ENCODE results near the gene CHAC2.
A peak's percentile ranks its signal among the peaks of the same experiment; 100 is the strongest.
"Not testable (repeated sequence)": the region's sequence is repeated elsewhere in the genome, so short reads cannot be mapped to it uniquely, and the experiment has no call there.

Gene CHAC2

DNA sequence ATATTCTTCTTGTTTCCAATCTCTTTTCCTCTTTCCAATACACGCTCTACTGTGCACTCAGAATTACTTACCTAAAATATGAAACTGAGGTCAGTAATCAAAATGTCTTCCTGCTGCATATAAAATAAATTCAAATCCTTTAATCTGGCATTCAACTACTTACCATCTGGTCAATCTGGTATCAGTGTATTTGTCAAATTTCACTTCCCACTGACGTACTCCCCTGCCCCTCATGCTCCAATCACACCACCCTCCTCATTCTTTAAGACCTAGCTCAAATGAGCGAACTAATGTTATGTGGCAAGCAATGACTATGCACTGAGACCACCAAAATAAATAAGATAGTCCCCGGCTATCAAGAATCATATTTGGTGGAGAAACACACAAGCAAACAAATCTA is 12.5 kb downstream of the CHAC2 start:
- no peak for DNase-seq

DNA sequence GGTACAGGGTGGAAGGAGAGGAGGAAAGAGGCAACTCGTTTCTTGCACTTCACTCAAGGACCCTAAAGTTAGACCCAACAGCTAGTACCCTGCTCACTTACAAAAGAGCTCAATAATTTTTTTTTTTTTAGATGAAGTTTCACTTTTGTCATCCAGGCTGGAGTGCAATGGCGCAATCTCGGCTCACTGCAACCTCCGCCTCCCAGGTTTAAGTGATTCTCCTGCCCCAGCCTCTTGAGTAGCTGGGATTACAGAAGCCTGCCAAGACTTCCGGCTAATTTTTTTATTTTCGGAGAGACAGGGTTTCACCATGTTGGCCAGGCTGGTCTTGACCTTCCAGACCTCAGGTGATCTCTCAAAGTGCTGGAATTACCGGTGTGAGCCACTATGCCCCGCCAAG is 15.1 kb downstream of the CHAC2 start:
- DNase-seq = no peak

DNA sequence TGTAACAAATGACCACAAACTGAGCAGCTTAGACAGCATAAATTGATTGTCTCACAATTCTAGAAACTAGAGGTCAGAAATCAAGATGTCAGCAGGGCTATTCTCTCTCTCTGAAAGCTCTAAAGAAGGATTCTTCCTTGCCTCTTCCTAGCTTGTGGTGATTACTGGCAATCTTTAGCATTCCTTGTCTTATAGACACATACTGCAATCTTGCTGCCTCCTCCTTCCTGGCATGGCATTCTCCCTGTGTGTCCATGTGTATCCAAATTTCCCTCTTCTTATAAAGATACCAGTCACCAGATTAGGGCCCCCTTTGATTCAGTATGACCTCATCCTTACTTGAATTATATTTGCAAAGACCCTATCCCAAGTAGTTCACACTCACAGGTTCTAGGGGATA is 16.8 kb downstream of the CHAC2 start:
- no peak for DNase-seq

DNA sequence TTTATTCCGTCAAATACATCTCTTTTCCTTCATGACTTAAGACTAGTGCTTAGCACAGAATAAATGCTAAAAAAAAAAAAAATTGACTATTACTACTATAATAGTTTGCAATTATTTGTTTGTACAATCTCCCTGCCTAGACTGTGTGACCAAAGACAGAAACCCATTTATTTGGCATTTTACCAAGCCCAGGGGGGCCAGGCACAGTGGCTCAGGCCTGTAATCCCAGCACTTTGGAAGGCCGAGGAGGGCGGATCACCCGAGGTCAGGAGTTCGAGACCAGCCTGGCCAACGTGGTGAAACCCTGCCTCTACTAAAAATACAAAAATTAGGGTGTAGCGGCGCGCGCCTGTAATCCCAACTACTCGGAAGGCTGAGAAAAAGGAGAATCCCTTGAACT is 17.8 kb downstream of the CHAC2 start:
- DNase-seq = no peak

DNA sequence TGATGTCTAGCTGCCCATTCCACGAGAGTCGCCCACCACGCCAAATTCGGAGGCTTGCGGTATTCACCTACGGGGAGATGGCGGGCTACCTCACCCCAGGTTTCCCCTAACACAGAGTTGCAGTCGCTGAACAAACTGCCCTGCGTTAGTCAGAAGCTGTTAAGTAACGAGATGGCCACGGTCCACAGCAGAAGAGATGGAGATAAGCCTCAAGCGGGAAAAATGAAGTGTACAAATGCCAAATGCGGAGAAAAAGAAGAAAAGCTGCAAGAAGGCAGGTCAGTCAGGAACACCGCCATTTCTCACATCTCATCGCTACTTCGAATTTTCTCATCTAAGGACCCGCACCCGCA is 18.7 kb downstream of the CHAC2 start:
- peak; percentile 63 for DNase-seq

DNA sequence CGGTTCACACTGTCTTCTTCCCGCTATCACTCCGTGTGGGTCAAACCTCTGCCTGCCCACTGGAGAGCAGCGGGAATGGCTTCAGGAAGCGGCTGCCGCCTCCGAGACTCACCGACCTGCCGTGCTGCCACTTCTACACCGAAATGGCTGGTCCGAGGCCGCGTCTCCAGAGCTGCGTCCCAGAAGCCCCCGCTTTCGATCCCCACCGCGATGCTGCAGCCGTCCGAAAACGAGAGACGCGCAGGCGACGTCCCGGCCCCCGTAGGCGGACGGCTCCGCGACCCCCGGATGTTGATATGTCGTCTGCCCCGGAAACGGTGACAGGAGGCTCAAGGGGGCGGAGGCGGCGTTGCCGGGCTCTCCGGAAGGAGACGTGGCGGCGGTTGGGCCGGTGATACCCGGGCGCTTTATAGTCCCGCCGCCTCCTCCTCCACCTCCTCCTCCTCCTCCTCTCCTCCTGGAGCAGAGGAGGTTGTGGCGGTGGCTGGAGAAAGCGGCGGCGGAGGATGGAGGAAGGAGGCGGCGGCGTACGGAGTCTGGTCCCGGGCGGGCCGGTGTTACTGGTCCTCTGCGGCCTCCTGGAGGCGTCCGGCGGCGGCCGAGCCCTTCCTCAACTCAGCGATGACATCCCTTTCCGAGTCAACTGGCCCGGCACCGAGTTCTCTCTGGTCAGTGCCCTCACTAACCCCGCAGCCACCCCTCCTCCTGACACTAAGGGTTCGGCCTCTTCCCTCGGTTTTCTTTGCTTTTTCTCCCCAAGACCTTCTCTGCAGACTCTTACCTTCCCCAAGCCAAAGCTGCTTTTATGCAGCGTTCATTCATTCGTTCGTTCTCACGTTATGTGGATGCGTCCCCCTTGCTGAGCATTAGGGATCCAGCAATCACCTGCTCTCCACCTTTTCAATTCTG is 19.4 kb downstream of the CHAC2 start, which contains the start of the genes ASB3 and ERLEC1:
TSS of gene ASB3 (minus strand) at position 249 of the 909 bp plus-strand sequence. CDS start 21,381 bp downstream, outside the sequence.
TSS of gene ERLEC1 (plus strand) at position 340 of the 909 bp plus-strand sequence. CDS start at position 507, 167 bp downstream.
- peak; percentile 94 for DNase-seq

DNA sequence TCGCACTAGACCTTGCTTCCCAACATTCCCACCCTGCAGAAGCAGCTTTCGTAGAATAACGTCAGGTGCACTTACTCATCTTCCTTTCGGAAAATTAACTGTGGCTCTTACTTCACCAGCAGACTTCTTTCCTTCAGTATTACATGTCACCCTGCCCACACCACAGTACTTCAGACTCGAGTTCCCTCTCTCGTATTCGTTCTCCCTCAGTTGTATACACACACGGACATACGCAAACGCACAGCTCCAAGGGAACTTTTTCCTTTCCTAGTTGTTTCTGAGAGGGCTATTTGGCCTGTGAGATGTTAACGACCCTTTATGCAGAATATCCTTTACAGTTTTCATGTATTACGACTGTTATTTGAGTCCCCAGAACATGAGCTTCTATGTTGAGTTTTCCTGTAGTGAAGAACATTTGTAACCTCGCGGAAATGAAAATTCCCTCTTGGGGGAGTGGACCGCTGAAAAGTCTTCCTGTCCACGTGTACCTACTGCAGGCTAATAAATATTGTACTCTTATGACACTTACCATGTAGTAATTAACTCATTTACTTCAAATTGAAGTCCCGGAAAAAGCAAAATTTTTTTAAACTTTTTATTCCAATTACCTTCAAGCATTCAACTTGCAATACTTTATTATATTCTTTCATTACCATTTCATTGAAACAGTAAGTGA is 20.1 kb downstream of the CHAC2 start:
- peak; percentile 46 for DNase-seq

DNA sequence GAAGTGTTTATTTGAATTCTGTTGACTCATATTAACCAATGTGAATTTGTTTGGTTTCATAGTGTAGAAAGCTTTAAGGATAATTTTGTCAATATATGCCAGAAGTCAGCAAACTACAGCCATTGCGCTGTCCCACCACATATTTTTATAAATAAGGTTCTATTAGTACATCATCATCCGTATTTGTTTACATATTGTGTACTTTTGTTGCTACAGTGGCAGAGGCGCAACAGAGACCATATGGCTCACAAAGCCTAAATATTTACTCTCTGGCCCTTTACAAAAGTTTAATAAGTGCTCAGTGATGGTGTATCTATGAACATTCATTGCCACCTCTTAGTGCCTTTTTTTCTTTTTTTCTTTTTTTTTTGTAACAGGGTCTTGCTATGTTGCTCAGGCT is 25.7 kb downstream of the CHAC2 start:
- no peak for DNase-seq

DNA sequence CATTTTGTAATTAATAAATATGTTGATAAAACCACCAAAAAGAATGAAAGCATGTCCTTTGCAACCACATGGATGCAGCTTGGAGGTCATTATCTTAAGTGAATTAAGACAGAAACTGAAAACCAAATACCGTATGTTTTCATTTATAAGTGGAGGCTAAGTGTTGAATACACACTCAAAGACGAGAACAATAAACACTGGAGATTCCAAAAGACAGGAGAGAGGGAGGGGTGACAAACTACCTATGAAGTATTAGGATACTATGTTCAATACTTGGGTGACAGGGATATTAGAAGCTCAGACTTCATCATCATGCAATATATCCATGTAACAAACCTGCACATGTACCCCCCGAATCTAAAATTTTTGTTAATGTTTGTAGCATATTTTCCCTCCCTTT is 26.2 kb downstream of the CHAC2 start:
- no peak for DNase-seq

DNA sequence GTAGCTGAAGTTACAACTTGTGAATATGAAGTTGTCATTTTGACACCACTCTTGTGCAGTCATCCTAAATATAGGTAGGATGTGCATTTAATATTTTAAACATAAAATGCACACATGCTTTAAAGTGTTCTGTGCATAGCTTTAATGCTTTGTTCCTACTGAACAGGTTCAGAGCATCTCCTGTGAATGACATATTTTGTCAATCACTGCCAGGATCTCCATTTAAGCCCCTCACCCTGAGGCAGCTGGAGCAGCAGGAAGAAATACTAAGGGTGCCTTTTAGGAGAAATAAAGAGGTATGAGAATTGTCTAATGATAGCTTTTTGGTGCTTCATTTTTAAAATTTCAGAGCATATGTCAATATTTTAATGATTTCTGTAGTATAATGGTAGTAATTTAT is 33.9 kb downstream of the CHAC2 start:
- DNase-seq = no peak

DNA sequence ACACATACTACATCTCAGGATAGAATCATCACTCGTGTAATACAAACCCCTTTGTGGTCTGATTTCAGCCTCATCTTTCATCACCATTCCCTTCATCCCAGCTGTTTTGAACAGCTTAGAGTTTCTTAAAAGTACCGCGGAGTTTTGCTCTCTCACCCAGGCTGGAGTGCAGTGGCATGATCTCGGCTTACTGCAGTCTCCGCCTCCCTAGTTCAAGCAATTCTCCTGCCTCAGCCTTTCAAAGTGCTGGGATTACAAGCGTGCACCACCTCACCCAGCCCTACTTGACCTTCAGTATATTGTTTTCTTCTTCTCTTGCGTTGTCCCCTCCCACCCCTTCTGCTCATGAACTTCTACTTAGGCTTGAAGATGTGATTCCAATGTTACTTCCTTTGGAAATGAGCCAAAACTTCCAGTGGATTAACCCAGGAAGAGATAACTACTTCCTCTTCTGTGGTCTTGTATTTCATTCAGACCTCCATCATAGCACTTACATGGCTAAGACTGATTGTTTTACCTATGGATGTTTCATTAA is 35.1 kb downstream of the CHAC2 start:
- DNase-seq = no peak

DNA sequence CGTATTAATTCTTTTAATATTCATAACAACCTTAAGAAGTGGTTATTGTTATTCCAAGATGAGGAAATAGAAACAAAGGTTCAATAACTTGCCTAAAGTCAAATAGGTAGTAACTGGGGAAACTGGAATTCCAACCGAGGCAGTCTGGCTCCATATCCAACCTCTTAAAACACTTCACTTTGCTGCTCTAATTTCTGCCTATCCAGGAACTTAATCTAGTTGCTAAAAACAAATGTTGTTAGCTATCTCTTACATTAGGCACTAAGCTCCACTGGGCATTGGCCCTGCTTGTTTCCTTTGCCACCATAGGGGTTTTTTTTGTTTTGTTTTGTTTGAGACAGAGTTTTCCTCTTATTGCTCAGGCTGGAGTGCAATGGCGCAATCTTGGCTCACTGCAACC is 44.0 kb downstream of the CHAC2 start:
- no peak for DNase-seq

DNA sequence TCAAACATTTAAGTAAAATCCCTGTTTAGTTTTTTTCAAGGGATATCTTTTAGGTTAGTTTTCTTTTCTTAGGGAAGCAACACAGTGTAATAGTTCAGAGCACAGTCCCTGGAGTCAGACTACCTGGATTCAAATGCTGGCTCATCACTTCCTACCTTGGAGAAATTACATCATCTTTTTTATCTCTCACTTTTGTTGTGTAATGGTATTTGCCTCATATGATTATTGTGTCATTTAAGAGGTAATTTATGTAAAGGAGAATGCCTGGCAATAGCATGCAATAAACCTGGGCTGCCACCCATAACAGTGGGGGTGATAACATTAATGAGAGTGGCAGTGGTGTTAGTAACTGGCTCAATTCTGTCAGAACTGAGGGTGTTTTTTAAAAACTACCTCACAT is 45.5 kb downstream of the CHAC2 start:
- DNase-seq = no peak

DNA sequence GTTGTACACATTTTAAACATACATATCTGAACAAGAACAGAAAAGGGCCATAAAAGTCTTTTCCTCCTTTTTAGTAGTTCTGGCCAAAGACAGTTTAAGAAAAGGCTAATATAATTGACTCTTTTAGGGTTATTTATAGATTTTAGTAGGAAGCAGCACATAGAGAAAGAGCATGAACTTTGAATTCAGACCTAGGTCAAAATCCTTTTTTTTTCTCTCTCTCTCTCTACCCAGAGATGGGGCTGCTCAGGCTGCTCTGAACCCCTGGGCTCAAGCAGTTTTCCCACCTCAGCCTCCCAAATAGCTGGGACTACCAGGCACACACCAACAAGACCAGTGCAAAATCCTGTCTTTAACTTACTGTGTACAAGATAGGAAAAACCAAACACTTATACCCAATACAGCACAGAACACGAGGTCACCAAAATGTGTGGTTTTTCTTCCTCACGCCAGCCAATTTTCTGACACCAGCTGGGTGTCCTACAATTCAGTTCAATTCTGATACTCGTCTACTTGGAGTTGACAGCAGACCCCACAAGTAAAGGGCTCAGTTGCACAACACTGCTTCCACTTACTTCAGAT is 51.3 kb downstream of the CHAC2 start:
- DNase-seq = no peak

DNA sequence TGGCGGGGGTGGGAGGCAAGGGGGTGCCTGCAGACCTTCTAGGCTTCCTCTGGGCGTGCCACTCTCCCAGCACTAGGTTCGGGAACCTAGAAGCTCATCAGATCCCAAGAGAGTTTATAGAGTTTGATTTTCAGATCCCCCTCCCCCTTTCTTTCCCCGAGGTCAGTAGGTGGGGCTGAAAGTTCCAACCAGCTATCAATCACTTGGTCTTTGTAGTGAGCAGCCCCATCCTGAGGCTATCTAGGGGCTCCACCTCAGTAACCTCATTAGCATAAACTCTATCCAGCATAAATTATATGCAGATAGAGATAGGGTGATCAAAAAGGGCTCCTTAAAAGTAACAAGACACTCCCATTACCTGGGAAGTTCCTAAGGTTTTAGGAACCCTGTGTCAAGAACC is 52.0 kb downstream of the CHAC2 start:
- DNase-seq = no peak

DNA sequence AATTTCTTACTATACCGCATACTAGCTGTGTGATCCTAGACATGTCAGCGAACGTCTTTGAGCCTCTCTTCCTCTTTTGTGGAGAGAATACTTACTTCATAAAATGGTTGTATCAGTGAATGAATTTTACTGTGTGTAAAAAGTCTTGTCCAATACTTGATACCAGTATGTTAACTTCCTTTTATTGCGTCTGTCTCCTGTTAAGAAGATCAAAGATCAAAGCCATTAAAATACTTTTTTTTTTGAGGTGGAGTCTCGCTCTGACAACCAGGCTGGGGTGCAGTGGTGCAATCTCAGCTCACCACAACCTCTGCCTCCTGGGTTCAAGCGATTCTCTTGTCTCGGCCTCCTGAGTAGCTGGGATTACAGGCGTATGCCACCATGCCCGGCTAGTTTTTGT is 52.4 kb downstream of the CHAC2 start:
- DNase-seq = no peak

DNA sequence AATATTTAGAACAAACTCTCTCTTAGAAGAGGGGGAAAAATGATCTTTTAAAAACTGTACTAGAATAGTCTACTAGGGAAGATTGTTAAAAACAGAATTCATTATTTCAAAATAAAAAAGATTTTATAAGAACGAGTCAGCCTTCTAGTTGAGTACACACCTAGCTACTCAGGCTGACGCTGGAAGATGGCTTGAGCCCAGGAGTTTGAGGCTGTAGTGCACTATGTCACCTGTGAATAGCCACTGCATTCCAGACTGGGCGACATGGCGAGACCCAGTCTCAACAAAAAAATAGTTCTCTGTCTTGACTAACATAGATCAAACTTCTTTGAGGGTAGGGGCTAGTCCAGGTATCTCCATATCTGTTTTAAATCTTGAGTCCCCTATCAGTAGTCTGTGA is 53.1 kb downstream of the CHAC2 start:
- no peak for DNase-seq

DNA sequence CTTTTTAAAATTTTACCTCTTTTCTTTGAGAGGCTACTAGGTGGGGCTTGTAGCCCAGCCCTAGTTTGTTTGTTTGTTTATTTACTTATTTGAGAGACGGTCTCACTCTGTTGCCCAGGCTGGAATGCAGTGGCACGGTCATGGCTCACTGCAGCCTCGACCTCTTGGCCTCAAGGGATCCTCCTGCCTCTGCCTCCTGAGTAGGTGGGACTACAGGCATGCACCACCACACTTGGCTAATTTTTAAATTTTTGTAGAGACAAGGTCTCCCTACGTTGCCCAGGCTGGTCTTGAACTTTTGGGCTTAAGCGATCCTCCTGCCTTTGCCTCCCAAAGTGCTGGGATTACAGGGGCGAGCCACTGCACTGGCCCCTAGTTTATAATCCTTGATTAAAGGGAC is 54.2 kb downstream of the CHAC2 start:
- DNase-seq = no peak

DNA sequence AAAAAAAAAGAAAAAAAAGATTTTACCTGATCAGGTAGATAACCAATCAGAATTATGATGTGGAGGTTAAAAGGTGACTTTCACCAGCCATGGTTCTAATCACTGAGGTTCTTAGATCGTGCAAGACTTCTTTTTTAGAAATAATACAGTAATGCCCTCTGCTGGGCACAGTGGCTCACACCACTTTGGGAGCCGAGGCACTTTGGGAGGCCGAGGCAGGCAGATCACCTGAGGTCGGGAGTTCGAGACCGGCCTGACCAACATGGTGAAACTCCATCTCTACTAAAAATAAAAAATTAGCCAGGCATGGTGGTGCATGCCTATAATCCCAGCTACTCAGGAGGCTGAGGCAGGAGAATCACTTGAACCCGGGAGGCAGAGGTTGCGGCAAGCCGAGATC is 56.0 kb downstream of the CHAC2 start:
- not testable (repeated sequence) for DNase-seq
